Endometrial microvascular endothelial cells (primary cell): ENCODE results near the gene ARID3C. TPM values are rescaled to one million over a fixed set of nuclear protein-coding genes. Genes with fewer than 3 reads are reported as not detected.

Experiments
- in situ Hi-C: cut with HindIII; loops from 2 replicates; pipeline ENCODE4 v1.10.0; 2017; ENCODE audit warnings: low sequenced_read_pairs, low pct_unique_long_range_greater_than_20kb; ENCODE audit errors: inconsistent ontology term
- total RNA-seq: library from RNA; depleted of rRNA; stranded (reverse); fragments of >200 nt; gene quantifications from one replicate; pipeline ENCODE4 v1.2.3, GENCODE V29; 2015; ENCODE audit errors: inconsistent ontology term

Gene ARID3C
- total RNA-seq, 1 donor from 2014 or later, result 0.09 TPM

DNA sequence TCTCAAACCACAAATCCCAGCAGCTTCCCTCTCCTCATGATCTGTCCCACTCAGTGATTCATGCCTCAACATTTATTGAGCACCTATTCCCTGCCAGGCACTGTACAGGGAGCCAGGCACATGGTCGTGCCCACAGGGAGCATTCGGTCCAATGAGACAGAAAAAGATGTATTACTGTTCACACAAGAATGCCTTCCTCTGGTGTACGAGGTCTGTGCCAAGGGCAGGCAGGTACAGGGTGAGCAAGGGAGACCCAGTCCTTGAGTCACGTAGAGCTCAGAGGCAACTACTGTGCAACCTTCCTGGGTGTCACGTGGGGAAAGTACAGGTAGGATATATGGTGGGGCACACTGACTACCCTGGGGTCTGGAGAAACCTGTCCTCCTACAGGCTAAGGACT is 43.9 kb downstream of the ARID3C start:
- in situ Hi-C loops, result no loop called here

DNA sequence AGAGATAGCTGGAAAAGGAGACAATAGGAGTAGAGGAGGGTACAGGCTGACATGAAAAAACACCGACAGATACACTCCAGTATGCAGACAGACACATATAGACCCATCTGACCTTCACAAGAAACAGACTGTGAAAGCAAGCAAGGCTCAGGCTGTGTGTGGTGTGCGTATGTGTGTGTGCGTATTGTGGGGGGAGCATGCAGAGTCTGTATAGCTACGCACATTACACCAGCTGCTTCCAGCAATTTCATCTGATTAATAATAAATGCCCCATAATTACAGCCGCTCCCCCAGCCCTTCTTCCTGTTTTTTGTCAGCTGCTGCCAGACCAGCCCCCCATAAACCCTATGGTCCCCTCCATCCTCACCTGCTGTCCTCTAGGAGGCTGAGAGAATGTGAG is 46.1 kb downstream of the ARID3C start:
- in situ Hi-C loops, result no loop called here

DNA sequence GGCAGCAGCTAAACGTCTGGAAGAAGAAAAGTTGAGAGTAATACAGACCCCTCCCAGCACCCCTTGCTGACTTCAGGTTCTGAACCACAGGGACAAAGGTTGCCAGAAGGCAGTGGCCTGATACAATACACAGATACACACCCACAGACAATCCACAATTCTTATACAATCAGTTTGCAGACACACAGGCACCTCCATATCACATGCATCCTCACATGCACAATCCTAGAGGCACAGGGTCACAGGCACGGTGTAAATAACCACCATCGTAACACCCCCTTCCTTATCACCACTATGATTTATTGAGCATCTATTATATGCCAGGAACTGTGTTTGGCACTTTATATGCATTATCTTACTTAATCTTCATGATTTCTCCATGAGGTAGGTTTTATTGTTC is 47.5 kb downstream of the ARID3C start:
- in situ Hi-C loops, result no loop called here

DNA sequence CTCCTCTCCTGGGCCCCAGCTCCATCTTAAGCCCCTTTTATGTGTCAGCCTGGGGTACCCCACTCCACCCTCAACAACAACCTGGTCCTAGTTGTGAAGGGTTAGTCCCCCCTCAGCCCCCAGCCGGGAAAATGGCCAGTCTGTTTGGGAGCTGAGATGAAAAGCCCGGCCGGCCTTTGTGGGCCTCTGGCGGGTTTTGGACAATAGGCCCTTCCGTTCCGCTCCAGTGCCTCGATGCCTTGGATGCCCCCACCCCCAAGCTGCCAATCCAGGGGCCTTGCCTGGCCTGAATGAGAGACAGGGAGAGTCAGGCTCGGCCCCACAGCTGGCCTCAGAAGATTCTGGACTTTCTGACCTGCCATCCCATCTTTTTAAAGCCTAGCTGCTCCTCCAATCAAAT is 48.5 kb downstream of the ARID3C start:
- in situ Hi-C loops, result no loop called here

GRCh38 chr9:34579808-34580163 is 49.1 kb downstream of the ARID3C start:
- in situ Hi-C loops, result no loop called here

GRCh38 chr9:34579104-34579807 is 49.6 kb downstream of the ARID3C start:
- in situ Hi-C loops, result no loop called here

- in situ Hi-C loops, result no loop called here
Observed at GRCh38 chr9:34578241-34579103, 50.4 kb downstream of the ARID3C start.

DNA sequence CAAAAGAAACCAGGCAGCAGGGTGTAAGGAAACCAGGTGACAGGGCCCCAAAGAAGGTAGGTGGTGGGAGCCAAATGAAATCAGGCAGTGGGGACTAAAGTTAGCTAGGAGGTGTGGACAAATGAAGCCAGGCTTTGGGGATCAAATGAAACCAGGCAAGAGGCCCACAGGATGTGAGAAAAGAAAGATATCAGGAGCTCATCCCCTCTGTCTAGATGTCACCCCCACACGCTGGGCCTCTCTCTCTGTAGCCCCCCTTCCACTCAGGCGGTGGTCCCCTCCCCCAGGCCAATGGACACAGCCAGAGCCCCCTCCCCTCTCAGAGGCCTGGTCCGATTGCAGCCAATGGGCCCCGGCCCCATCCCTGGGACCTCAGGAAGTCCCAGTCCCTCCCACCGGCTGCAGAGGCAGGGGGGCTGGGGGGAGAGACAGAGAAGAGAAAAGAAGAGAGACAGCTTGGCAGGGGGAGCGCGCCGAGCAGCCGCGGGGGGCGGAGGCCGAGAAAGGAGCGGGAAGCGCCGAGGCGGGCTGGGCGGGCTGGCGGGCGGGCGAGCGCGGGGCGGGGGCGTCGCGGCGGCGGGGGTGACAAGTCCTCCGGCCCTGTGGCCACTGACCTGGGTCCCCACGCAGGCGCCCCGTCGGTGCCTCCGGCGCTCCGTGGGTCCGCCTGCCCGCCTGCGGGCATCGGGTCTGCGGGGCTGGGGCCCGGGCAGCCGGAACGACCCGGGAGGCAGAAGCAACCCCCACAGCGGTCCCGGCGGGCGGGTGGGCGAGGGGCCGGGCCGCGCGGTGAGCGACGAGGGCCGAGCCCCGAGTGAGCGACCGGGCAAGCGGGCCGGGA is 51.2 kb downstream of the ARID3C start:
- in situ Hi-C loops, result no loop called here

GRCh38 chr9:34576597-34577399 is 52.1 kb downstream of the ARID3C start:
- in situ Hi-C loops, result no loop called here

DNA sequence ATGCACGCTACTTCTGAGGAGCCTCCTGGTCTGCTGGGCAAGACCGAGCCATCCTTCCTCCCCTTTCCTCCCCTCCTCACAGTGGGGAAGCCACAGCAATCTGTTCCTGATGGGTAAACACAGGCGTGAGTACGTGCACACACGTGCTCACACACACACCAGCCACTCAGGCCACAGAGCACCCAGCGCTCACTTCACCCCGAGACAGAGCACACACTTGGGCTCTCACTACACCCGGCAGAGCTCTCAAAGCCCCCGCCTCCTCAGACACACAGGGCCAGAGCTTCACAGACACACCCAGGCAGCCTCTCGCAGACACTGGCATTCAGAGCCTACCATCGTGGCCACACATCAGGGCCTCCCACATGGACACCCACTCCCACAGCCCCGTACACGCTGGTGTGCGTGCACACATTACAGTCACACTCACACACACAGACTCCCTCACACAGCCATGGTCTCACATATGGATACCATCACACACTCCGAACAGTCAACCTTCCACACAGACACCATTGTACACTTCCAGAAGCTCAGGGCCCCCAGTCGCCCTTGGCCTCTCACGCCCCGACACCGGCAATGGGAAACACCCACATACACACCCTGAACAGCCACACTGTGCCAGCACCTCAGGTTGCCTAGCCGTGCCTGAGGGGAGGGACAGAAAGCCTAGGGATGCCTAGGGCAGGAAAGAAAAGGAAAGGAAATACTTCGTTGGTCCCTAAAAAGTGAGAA is 52.8 kb downstream of the ARID3C start:
- in situ Hi-C loops, result no loop called here

- in situ Hi-C loops, result no loop called here
Observed at GRCh38 chr9:34575241-34575640, 53.6 kb downstream of the ARID3C start.

DNA sequence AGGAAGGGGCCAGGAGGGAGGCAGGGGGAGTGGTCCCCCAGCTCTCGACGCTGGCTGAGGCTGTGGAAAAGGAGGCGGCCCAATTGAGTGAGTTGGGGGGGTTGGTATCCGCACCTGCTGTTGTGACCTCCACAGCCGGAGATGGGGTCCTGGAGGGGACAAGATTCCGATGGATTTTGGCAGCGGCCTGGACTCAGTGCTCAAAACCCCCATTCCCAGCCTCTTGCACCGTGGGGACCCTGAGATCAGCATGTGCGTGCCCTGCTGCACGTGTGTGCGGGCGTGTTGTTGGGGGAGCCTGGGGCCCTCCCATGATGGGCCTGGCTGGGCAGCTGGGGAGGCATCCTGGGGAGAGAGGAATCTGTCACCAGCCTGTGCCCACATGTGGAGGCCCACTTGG is 54.3 kb downstream of the ARID3C start:
- in situ Hi-C loops, result no loop called here

DNA sequence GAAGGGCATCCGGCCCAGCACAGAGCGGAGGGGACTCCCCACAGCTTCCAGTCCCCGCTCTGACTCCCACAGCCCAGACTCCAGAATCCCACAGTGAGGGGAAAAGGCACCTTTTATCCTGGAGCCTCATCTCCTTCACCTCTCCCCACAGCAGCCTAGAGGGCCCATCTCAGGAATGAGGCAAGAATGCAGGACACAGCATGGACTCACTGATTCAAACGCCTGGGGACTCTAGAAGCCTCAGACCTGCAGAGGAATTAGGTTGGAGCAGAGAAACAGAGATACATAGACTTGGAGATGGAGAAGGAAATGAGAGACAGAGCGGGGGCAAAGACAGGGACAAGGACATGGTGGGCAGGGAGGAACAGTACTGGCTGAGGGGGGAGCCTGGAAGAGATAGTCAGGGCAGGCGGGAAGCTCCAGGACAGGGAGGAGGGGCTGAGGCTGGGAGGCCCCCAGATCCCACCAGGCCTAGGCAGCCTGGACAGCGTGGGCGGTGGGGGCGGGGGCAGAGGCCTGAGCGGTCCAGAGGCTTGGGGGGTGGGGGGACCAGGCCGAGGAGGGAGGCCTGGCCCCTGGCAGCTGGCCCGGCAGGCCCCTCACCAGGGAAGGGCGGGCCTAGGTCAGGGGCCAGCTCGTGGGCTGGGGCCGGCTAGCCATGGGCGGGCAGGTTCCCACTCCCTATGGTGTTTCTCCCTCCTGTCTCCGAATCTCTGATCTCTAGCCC is 55.1 kb downstream of the ARID3C start:
- in situ Hi-C loops, result no loop called here

DNA sequence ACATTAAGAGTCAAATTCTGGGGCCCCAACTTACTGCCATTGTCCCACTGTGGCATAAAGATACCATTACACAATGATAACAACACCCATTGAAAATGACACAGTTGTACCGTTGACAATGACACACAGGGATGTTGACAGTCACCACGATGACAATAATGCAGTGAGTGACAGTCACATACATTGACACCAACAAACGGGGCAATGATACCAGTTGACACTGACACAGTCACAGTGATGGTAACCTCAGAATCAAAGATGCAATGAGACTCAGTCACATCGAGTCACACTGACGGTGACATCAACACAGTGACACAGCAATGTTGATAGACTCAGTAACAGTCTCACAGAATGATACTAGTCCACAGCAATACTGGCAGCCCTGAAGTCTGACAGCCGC is 56.2 kb downstream of the ARID3C start:
- in situ Hi-C loops, result no loop called here

DNA sequence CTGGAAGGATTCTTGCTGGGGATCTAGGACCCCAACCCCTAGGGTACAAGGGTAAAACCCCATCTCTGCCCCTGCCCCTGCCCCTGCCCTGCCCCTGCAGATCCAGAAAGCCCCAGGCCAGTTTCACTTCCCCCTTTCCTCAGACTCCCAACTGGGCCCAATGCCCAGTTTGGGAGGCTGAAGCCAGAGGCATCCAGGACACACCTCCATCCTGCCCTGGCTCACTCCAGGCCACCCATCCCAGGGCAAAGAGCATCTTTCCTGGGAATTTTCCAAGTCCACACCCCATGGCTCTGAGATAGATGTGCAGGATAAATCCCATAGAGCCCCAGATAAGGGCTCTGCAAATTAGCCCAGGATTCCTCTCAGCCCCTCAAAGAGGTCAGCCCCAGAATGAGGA is 56.8 kb downstream of the ARID3C start:
- in situ Hi-C loops, result no loop called here

GRCh38 chr9:34571481-34571810 is 57.4 kb downstream of the ARID3C start:
- in situ Hi-C loops, result no loop called here
